Measurements from ENCODE around the gene MUC3A.
"Not testable (repeated sequence)": the region's sequence is repeated elsewhere in the genome, so short reads cannot be mapped to it uniquely, and the experiment has no call there.

- not testable (repeated sequence) for TF ChIP-seq CTCF (IDR thresholded peaks at IDR 0.05 in 4 of 5, conservative IDR thresholded peaks at IDR 0.05 in 1 of 5); POLR2A (IDR thresholded peaks at IDR 0.05)
These were observed 58.0 kb downstream of the MUC3A start for GRCh38 chr7:101007361-101007760.
